ENCODE results near the gene SERTAD2.

The SERTAD2 gene

DNA sequence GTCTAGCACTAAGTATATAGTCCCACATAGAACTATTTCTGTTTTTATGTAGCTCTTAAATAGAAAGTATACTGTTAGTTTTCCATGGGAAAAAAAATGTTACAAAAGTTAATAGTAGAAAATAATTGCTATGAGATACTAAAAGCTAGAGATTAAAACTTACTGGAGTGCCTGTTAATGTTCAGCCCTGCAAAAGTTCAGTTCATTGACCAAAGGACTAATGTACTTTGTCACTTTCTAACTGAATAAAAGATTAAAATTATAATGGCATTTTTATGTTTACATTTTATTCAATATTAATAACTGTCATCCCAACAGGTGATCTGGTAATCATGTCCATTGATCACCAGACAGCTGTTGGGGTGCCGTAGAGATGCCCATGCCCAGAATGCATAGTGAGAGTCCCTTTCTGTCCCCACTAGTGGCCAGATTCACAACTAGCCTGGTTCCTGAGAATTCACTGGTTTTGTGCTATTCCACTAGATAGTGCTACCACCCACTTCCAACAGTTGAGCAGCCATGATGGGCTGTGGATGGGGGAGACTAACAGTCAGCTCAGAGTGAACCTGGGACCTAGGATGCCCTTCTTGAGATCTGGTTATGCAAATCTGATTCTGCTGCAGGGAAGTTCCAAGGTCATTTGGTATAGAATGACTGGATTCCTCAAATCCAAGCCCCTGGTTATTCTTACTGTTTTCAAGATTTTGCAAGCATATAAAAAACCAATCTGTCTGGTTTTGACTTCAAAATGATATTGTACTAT lies 71.8 kb downstream of the SERTAD2 start:
- DNase-seq (ENCODE audit: low read depth), result no peak

Measured in HS-27A (cell line).